WTC11 (cell line): ENCODE results near the gene SORL1.

ENCODE experiments used
- RORB ChIP-seq: fragments of 250-450 bp; sonication (Bioruptor Pico); IDR thresholded peaks from 2 replicates; pipeline ENCODE4 v1.9.0; 2021; ENCODE audit warnings: mild to moderate bottlenecking
- TF ChIP-seq, protein P1 (sequence below): sonication (generic); formaldehyde crosslinking; IDR thresholded peaks from 2 replicates; pipeline ENCODE4 v1.8.1; 2022; ENCODE audit warnings: mild to moderate bottlenecking, missing genetic modification reagents, moderate library complexity, borderline replicate concordance

DNA sequence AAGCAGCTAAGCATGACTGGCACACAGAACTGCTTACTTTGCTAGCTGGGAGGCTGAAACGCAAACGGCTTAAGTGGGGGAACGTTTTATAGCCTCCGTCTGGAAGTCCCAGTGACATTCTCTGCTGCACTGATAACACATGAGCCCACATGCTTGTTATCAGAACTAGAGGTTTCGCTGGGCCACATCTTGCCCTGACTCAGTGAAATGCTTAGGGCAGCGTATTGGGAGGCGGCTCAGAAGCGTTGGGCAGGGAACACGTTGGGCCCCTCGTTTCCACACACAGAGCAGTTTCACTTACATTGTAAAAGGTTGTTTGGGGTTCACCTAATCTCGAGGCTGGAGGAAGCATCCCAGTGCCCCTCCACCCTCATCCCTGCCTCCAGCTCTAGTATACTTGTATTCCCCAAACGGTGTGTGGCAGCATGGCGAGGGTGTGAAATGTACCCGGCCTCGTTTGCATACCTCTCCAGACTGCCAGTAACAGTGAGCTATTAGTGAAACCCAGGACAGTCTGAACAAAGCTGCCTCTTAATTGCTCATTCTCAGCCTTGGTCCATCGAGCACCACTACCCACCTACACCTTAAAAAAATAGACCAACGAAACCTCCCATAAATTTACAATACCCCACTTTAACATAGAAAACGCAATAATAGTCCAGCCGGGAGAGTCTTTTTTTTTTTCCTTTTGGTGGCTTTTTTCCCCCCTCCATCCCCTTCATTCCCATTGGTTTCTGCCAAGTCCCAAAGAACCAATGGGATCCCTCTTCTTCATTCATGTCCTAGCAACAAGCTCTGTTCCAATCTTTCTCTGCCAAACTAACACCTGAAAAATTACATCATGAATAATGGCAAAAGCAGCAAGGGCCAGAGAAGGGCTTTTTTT lies 219.4 kb downstream of the SORL1 start:
- TF ChIP-seq RORB, result no peak
- TF ChIP-seq, protein P1, sequence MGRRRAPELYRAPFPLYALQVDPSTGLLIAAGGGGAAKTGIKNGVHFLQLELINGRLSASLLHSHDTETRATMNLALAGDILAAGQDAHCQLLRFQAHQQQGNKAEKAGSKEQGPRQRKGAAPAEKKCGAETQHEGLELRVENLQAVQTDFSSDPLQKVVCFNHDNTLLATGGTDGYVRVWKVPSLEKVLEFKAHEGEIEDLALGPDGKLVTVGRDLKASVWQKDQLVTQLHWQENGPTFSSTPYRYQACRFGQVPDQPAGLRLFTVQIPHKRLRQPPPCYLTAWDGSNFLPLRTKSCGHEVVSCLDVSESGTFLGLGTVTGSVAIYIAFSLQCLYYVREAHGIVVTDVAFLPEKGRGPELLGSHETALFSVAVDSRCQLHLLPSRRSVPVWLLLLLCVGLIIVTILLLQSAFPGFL, result no peak
